Uterus (tissue), 2 donors: ENCODE measurements around the gene INO80E.
"Not testable (repeated sequence)": the region's sequence is repeated elsewhere in the genome, so short reads cannot be mapped to it uniquely, and the experiment has no call there.

ENCODE experiments used
- CTCF ChIP-seq, 4 experiments: fragments of 200-600 bp in 2 of 4; fragments of 450-650 bp in 2 of 4; sonication (generic) in 2 of 4; IDR thresholded peaks; one replicate each; pipeline ENCODE4 v1.5.1; 2016 to 2019; ENCODE audit warnings: antibody characterized with exemption in 4 of 4, mild to moderate bottlenecking in 2 of 4, moderate library complexity in 1 of 4
- POLR2A ChIP-seq, 2 donors: fragments of 450-650 bp; IDR thresholded peaks; one replicate each; pipeline ENCODE4 v1.6.1; 2016; ENCODE audit warnings: antibody characterized with exemption in 2 of 2, mild to moderate bottlenecking in 1 of 2, moderate library complexity in 1 of 2

DNA sequence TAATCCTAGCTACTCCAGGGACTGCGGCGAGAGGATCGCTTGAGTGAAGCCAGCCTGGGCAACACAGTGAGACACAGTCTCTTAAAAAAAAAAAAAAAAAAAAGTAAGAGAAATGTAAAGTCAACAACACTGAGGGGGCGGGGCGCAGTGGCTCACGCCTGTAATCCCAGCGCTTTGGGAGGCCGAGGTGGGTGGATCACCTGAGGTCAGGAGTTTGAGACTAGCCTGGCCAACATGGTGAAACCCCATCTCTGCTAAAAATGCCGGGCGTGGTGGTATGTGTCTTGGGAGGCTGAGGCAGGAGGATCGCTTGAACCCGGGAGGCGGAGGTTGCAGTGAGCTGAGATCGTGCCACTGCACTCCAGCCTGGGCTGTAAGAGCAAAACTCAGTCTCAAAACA is 16.6 kb downstream of the INO80E start:
- TF ChIP-seq POLR2A, CTCF (IDR thresholded peaks at IDR 0.05): not testable (repeated sequence)
